H9 (cell line): Measurements from ENCODE around the gene LZTS3. TPM values are rescaled to one million over a fixed set of nuclear protein-coding genes. Genes with fewer than 3 reads are reported as not detected.

Experiments used
- DNase-seq: peaks from one replicate; pipeline ENCODE4 v3.0.0-alpha.2; 2017
- H2AFZ ChIP-seq: one replicate; pipeline ENCODE4 v1.6.1; 2013; ENCODE audit warnings: mild to moderate bottlenecking, low read length, control low read depth, moderate library complexity
- H2AK5ac ChIP-seq: 2 replicates; pipeline ENCODE4 v1.6.1; 2013; ENCODE audit warnings: low read length, control low read depth, mixed read lengths; ENCODE audit not compliant: insufficient read length
- H2BK120ac ChIP-seq: one replicate; pipeline ENCODE4 v1.6.1; 2013; ENCODE audit warnings: low read depth, mild to moderate bottlenecking, low read length, control low read depth, inconsistent platforms; ENCODE audit not compliant: poor library complexity, severe bottlenecking
- H2BK12ac ChIP-seq: 2 replicates; pipeline ENCODE4 v1.6.1; 2013; ENCODE audit warnings: low read length, control low read depth, mixed read lengths, low read depth; ENCODE audit not compliant: insufficient read length
- H2BK15ac ChIP-seq: 2 replicates; pipeline ENCODE4 v1.6.1; 2013; ENCODE audit warnings: low read depth, low read length, control low read depth
- H2BK20ac ChIP-seq: one replicate; pipeline ENCODE4 v1.6.1; 2013; ENCODE audit warnings: low read depth, mild to moderate bottlenecking, low read length, control low read depth, inconsistent platforms; ENCODE audit not compliant: poor library complexity, severe bottlenecking
- H2BK5ac ChIP-seq: 2 replicates; pipeline ENCODE4 v1.6.1; 2013; ENCODE audit warnings: low read length, control low read depth, mixed read lengths; ENCODE audit not compliant: insufficient read length
- H3K14ac ChIP-seq: 2 replicates; pipeline ENCODE4 v1.6.1; 2013; ENCODE audit warnings: low read length, control low read depth; ENCODE audit not compliant: insufficient read depth
- H3K18ac ChIP-seq: 2 replicates; pipeline ENCODE4 v1.6.1; 2013; ENCODE audit warnings: low read depth, mild to moderate bottlenecking, mixed read lengths, low read length, control low read depth; ENCODE audit not compliant: insufficient read length
- H3K23ac ChIP-seq: 2 replicates; pipeline ENCODE4 v1.6.1; 2013; ENCODE audit warnings: low read length, control low read depth, mixed read lengths, low read depth; ENCODE audit not compliant: insufficient read length
- H3K23me2 ChIP-seq: 2 replicates; pipeline ENCODE4 v1.6.1; 2013; ENCODE audit warnings: low read depth, mild to moderate bottlenecking, mixed read lengths, low read length, control low read depth; ENCODE audit not compliant: insufficient read length, poor library complexity, severe bottlenecking
- H3K27ac ChIP-seq: 2 replicates; pipeline ENCODE4 v1.5.1; 2013; ENCODE audit warnings: low read length, control low read depth, mixed read lengths, low read depth; ENCODE audit not compliant: insufficient read length
- H3K27me3 ChIP-seq: 2 replicates; pipeline ENCODE4 v1.6.1; 2013; ENCODE audit warnings: low read length, control low read depth, inconsistent platforms; ENCODE audit not compliant: insufficient read depth
- H3K4ac ChIP-seq: 2 replicates; pipeline ENCODE4 v1.6.1; 2013; ENCODE audit warnings: low read depth, mild to moderate bottlenecking, control low read depth, inconsistent platforms, low read length, moderate library complexity
- H3K4me1 ChIP-seq: 2 replicates; pipeline ENCODE4 v1.6.1; 2013; ENCODE audit warnings: low read length, control low read depth, inconsistent platforms; ENCODE audit not compliant: insufficient read depth
- H3K4me2 ChIP-seq: 2 replicates; pipeline ENCODE4 v1.6.1; 2013; ENCODE audit warnings: low read length, control low read depth, mixed read lengths; ENCODE audit not compliant: insufficient read length, insufficient read depth
- H3K56ac ChIP-seq: 2 replicates; pipeline ENCODE4 v1.6.1; 2013; ENCODE audit warnings: low read depth, mild to moderate bottlenecking, mixed read lengths, low read length, control low read depth; ENCODE audit not compliant: insufficient read length
- H3K79me1 ChIP-seq: 2 replicates; pipeline ENCODE4 v1.6.1; 2013; ENCODE audit warnings: low read depth, mild to moderate bottlenecking, moderate library complexity, low read length, control low read depth, inconsistent platforms; ENCODE audit not compliant: insufficient read depth, poor library complexity, severe bottlenecking
- H3K79me2 ChIP-seq: 2 replicates; pipeline ENCODE4 v1.6.1; 2013; ENCODE audit warnings: low read length, control low read depth, inconsistent platforms; ENCODE audit not compliant: insufficient read depth
- H3K9ac ChIP-seq: 2 replicates; pipeline ENCODE4 v1.6.1; 2013; ENCODE audit warnings: low read length, control low read depth, mixed read lengths; ENCODE audit not compliant: insufficient read length; ENCODE audit errors: extremely low read depth
- H3K9me3 ChIP-seq: one replicate; pipeline ENCODE4 v1.6.1; 2013; ENCODE audit warnings: low read depth, low read length, inconsistent platforms; ENCODE audit not compliant: control insufficient read depth
- H3T11ph ChIP-seq: one replicate; pipeline ENCODE4 v1.6.1; 2013; ENCODE audit warnings: mild to moderate bottlenecking, low read length, control low read depth, inconsistent platforms
- H4K20me1 ChIP-seq: one replicate; pipeline ENCODE4 v1.6.1; 2013; ENCODE audit not compliant: control insufficient read depth, insufficient read length, insufficient read depth
- H4K5ac ChIP-seq: 2 replicates; pipeline ENCODE4 v1.6.1; 2013; ENCODE audit warnings: low read depth, mild to moderate bottlenecking, mixed read lengths, low read length, control low read depth; ENCODE audit not compliant: insufficient read length
- H4K8ac ChIP-seq: replicated peaks from 2 replicates; pipeline ENCODE4 v1.6.1; 2013; ENCODE audit warnings: low read length, control low read depth, mixed read lengths, low read depth; ENCODE audit not compliant: insufficient read length
- H4K91ac ChIP-seq: 2 replicates; pipeline ENCODE4 v1.6.1; 2013; ENCODE audit warnings: low read depth, mild to moderate bottlenecking, moderate library complexity, mixed read lengths, low read length, control low read depth; ENCODE audit not compliant: insufficient read length
- H3K27ac Mint-ChIP-seq, 3 experiments: 2 replicates in 2 of 3; 3 replicates in 1 of 3; pipeline ENCODE4 v1.8.0; 2020 to 2021; ENCODE audit warnings: mixed read lengths in 3 of 3, mild to moderate bottlenecking in 1 of 3, moderate library complexity in 1 of 3
- H3K27me3 Mint-ChIP-seq: 2 replicates; pipeline ENCODE4 v1.8.0; 2021; ENCODE audit warnings: low read depth, mild to moderate bottlenecking, moderate library complexity, mixed read lengths
- H3K36me3 Mint-ChIP-seq, 3 experiments: 2 replicates in 2 of 3; 3 replicates in 1 of 3; pipeline ENCODE4 v1.8.0; 2020 to 2021; ENCODE audit warnings: low read depth in 3 of 3, mixed read lengths in 3 of 3; ENCODE audit not compliant: insufficient read depth in 1 of 3
- H3K4me1 Mint-ChIP-seq, 2 experiments: 2 replicates each; pipeline ENCODE4 v1.8.0; 2020; ENCODE audit warnings: mixed read lengths in 2 of 2
- H3K4me3 Mint-ChIP-seq, 2 experiments: 2 replicates in 1 of 2; 3 replicates in 1 of 2; pipeline ENCODE4 v1.8.0; 2020 to 2021; ENCODE audit warnings: mild to moderate bottlenecking in 2 of 2, mixed read lengths in 2 of 2, moderate library complexity in 1 of 2
- H3K9me3 Mint-ChIP-seq, 2 experiments: 2 replicates in 1 of 2; 3 replicates in 1 of 2; pipeline ENCODE4 v1.8.0; 2020; ENCODE audit warnings: mild to moderate bottlenecking in 2 of 2, mixed read lengths in 2 of 2, moderate library complexity in 1 of 2
- CTCF ChIP-seq: fragments of 200-600 bp; sonication (generic); conservative IDR thresholded peaks from 3 replicates; pipeline ENCODE4 v1.8.0; 2021; ENCODE audit warnings: antibody characterized with exemption, mild to moderate bottlenecking
- whole genome bisulfite sequencing: extraction: QIAGEN DNeasy Blood & Tissue Kit; methylation state at CpG from one replicate; pipeline ENCODE4 v1.1.7; 2013; ENCODE audit warnings: missing lambda C conversion rate, low lambda C conversion rate, mixed read lengths; ENCODE audit not compliant: insufficient read length; ENCODE audit errors: extremely low coverage; 5-methylcytosine and 5-hydroxymethylcytosine counted together
- total RNA-seq: library from RNA; stranded (reverse); gene quantifications from 2 replicates; pipeline ENCODE4 v1.2.1, GENCODE V29; 2021

The LZTS3 gene
- total RNA-seq, 1 experiment from 2014 or later = 20.8 TPM

- Histone ChIP-seq H3K56ac (no peak overlapping the region), H3K27ac (no peak overlapping the region), H4K8ac (no peak overlapping the region), H2AFZ (no peak overlapping the region), H2BK12ac (no peak overlapping the region), H3T11ph (no peak overlapping the region), H2BK5ac (no peak overlapping the region), H2BK120ac (no peak overlapping the region), H3K79me1 (no peaks in the 10 kb centered on the region), H3K4me2 (no peak overlapping the region), H3K27me3 (no peaks in the 10 kb centered on the region), H3K4ac (no peak overlapping the region), H3K14ac (no peak overlapping the region), H3K23ac (no peak overlapping the region), H3K9ac (no peak overlapping the region), H4K91ac (no peak overlapping the region), H4K5ac (no peak overlapping the region), H4K20me1 (no peaks in the 10 kb centered on the region), H3K4me1 (no peaks in the 10 kb centered on the region), H2BK20ac (no peak overlapping the region), H3K9me3 (no peaks in the 10 kb centered on the region), H2BK15ac (no peak overlapping the region), H3K18ac (no peak overlapping the region), H3K79me2 (no peaks in the 10 kb centered on the region), H2AK5ac (no peak overlapping the region), H3K23me2 (no peaks in the 10 kb centered on the region)
- WGBS = no CpG with 5 or more reads among the region's 5 CpGs
- no peak for TF ChIP-seq CTCF
- no peaks in the 10 kb centered on the region for H3K9me3 Mint-ChIP-seq
- H3K27ac Mint-ChIP-seq = no peak overlapping the region; a peak in 1 of 7 replicates
- no peaks in the 10 kb centered on the region for H3K27me3 Mint-ChIP-seq
- DNase-seq = no peak
- no peak overlapping the region for H3K4me3 Mint-ChIP-seq
- H3K36me3 Mint-ChIP-seq = no peaks in the 10 kb centered on the region
- peaks cover 3 to 4% of the 10 kb centered on the region in 2 experiments for H3K4me1 Mint-ChIP-seq
These were observed 7.9 kb upstream of the LZTS3 start for GRCh38 chr20:3181270-3181669.
